GM18870 (cell line): ENCODE measurements around the gene GUK1.

Source experiments
- ATAC-seq: cut with Tn5 transposase; IDR thresholded peaks from one replicate; pipeline ENCODE4 v1.9.1; 2021; ENCODE audit warnings: moderate library complexity; ENCODE audit not compliant: unreplicated experiment

The GUK1 gene

GRCh38 chr1:228125185-228125584, 14.9 kb upstream of the GUK1 start:
- ATAC-seq = no peak

- ATAC-seq = no peak
Measured at GRCh38 chr1:228131766-228132165, 8.3 kb upstream of the GUK1 start.

- ATAC-seq = no peak
Measured at GRCh38 chr1:228134591-228134990, 5.5 kb upstream of the GUK1 start.

GRCh38 chr1:228136901-228137300, 3.2 kb upstream of the GUK1 start:
- no peak for ATAC-seq

- ATAC-seq = no peak
Measured at GRCh38 chr1:228139406-228139930, 611 bp upstream of the GUK1 start.

- no peak for ATAC-seq
Measured at GRCh38 chr1:228140724-228141225, 696 bp downstream of the GUK1 start.

GRCh38 chr1:228141226-228142044, 1.4 kb downstream of the GUK1 start:
- ATAC-seq = no peak

GRCh38 chr1:228142155-228142691, 2.1 kb downstream of the GUK1 start:
- no peak for ATAC-seq

GRCh38 chr1:228142701-228143136, 2.6 kb downstream of the GUK1 start:
- no peak for ATAC-seq

- no peak for ATAC-seq
Measured at GRCh38 chr1:228143480-228144192, 3.6 kb downstream of the GUK1 start.

GRCh38 chr1:228144193-228144992, 4.3 kb downstream of the GUK1 start:
- no peak for ATAC-seq

GRCh38 chr1:228144993-228145343, 4.9 kb downstream of the GUK1 start:
- no peak for ATAC-seq

- ATAC-seq = no peak
Measured at GRCh38 chr1:228145463-228146416, 5.7 kb downstream of the GUK1 start.

- ATAC-seq = no peak
Measured at GRCh38 chr1:228146417-228147150, 6.5 kb downstream of the GUK1 start.

GRCh38 chr1:228147151-228147693, 7.1 kb downstream of the GUK1 start:
- no peak for ATAC-seq

- ATAC-seq = no peak
Measured at GRCh38 chr1:228147768-228148167, 7.7 kb downstream of the GUK1 start.

GRCh38 chr1:228148196-228148861, 8.2 kb downstream of the GUK1 start:
- no peak for ATAC-seq

GRCh38 chr1:228148935-228149405, 8.9 kb downstream of the GUK1 start:
- ATAC-seq = no peak
